Measurements from ENCODE around the gene ANOS1. TPM values are rescaled to one million over a fixed set of nuclear protein-coding genes. Genes with fewer than 3 reads are reported as not detected.
"Not testable (repeated sequence)": the region's sequence is repeated elsewhere in the genome, so short reads cannot be mapped to it uniquely, and the experiment has no call there.

The ANOS1 gene
- polyA plus RNA-seq, 1 donor from 2014 or later: 0.72 TPM

- TF ChIP-seq SMC3 (conservative IDR thresholded peaks at IDR 0.05; ENCODE audit: poor library complexity) (no peak), EP300 (conservative IDR thresholded peaks at IDR 0.05; ENCODE audit: poor library complexity, severe bottlenecking) (no peak), RAD21 (conservative IDR thresholded peaks at IDR 0.05) (no peak), POLR2AphosphoS5 (IDR thresholded peaks at IDR 0.05) (no peak), MXI1 (conservative IDR thresholded peaks at IDR 0.05; ENCODE audit: poor library complexity, severe bottlenecking) (no peak), EZH2 (IDR thresholded peaks at IDR 0.05; ENCODE audit: borderline replicate concordance, insufficient read depth, low read length, poor library complexity, severe bottlenecking) (no peak), TAF1 (IDR thresholded peaks at IDR 0.05; ENCODE audit: low read depth) (no peak), CTCF (IDR thresholded peaks at IDR 0.05; ENCODE audit: poor library complexity, severe bottlenecking) (no peak)
- Histone ChIP-seq H3K27me3 (ENCODE audit: insufficient read depth, low read depth, low read length) (no peaks in the 10 kb centered on the region), H3K79me2 (replicated peaks; ENCODE audit: insufficient read depth, low read length) (no peaks in the 10 kb centered on the region), H2AFZ (ENCODE audit: low read depth, low read length) (no peak overlapping the region), H3K36me3 (ENCODE audit: insufficient read depth, low read length) (no peaks in the 10 kb centered on the region), H4K20me1 (ENCODE audit: insufficient read depth) (no peaks in the 10 kb centered on the region), H3K4me3 (ENCODE audit: low read length) (no peak overlapping the region), H3F3A (ENCODE audit: insufficient read depth, low read length, poor library complexity, severe bottlenecking) (no peaks in the 10 kb centered on the region), H3K4me2 (ENCODE audit: low read length) (no peak overlapping the region), H3K9ac (ENCODE audit: low read length) (no peak overlapping the region), H3K27ac (ENCODE audit: low read length) (no peak overlapping the region), H3K9me3 (ENCODE audit: low read length) (no peaks in the 10 kb centered on the region), H3K9me2 (ENCODE audit: insufficient read depth, low read length) (no peaks in the 10 kb centered on the region)
Measured at GRCh38 chrX:8500203-8500602, 231.7 kb downstream of the ANOS1 start.

- H3K4me2 ChIP-seq (ENCODE audit: low read length); H4K20me1 ChIP-seq (ENCODE audit: insufficient read depth); H2AFZ ChIP-seq (ENCODE audit: low read depth, low read length); H3K27me3 ChIP-seq (ENCODE audit: insufficient read depth, low read depth, low read length); H3K9me2 ChIP-seq (ENCODE audit: insufficient read depth, low read length); H3K27ac ChIP-seq (ENCODE audit: low read length); H3K9ac ChIP-seq (ENCODE audit: low read length); H3F3A ChIP-seq (ENCODE audit: insufficient read depth, low read length, poor library complexity, severe bottlenecking); H3K36me3 ChIP-seq (ENCODE audit: insufficient read depth, low read length); H3K9me3 ChIP-seq (ENCODE audit: low read length); H3K4me3 ChIP-seq (ENCODE audit: low read length); H3K79me2 ChIP-seq (replicated peaks; ENCODE audit: insufficient read depth, low read length): not testable (repeated sequence)
Measured at GRCh38 chrX:8495036-8495435, 236.9 kb downstream of the ANOS1 start.

GRCh38 chrX:8484360-8484949 is 247.5 kb downstream of the ANOS1 start:
- H3K9me2 ChIP-seq (ENCODE audit: insufficient read depth, low read length): no peaks in the 10 kb centered on the region
- H3F3A ChIP-seq (ENCODE audit: insufficient read depth, low read length, poor library complexity, severe bottlenecking): no peaks in the 10 kb centered on the region
- H4K20me1 ChIP-seq (ENCODE audit: insufficient read depth): no peaks in the 10 kb centered on the region
- no peaks in the 10 kb centered on the region for H3K79me2 ChIP-seq (replicated peaks; ENCODE audit: insufficient read depth, low read length)
- H3K9ac ChIP-seq (ENCODE audit: low read length): no peak overlapping the region
- H3K27me3 ChIP-seq (ENCODE audit: insufficient read depth, low read depth, low read length): no peaks in the 10 kb centered on the region
- no peaks in the 10 kb centered on the region for H3K36me3 ChIP-seq (ENCODE audit: insufficient read depth, low read length)
- TF ChIP-seq EZH2 (IDR thresholded peaks at IDR 0.05; ENCODE audit: borderline replicate concordance, insufficient read depth, low read length, poor library complexity, severe bottlenecking) (no peak), EP300 (conservative IDR thresholded peaks at IDR 0.05; ENCODE audit: poor library complexity, severe bottlenecking) (no peak), SMC3 (conservative IDR thresholded peaks at IDR 0.05; ENCODE audit: poor library complexity) (no peak), MXI1 (conservative IDR thresholded peaks at IDR 0.05; ENCODE audit: poor library complexity, severe bottlenecking) (no peak), POLR2AphosphoS5 (IDR thresholded peaks at IDR 0.05) (no peak), TAF1 (IDR thresholded peaks at IDR 0.05; ENCODE audit: low read depth) (no peak), RAD21 (conservative IDR thresholded peaks at IDR 0.05) (no peak), CTCF (IDR thresholded peaks at IDR 0.05; ENCODE audit: poor library complexity, severe bottlenecking) (no peak), REST (IDR thresholded peaks at IDR 0.05; ENCODE audit: borderline replicate concordance) (no peak)
- H3K9me3 ChIP-seq (ENCODE audit: low read length): no peaks in the 10 kb centered on the region
- no peak overlapping the region for H2AFZ ChIP-seq (ENCODE audit: low read depth, low read length)
- H3K27ac ChIP-seq (ENCODE audit: low read length): no peak overlapping the region
- no peak overlapping the region for H3K4me2 ChIP-seq (ENCODE audit: low read length)
- H3K4me3 ChIP-seq (ENCODE audit: low read length): no peak overlapping the region
